Activated CD8-positive, alpha-beta memory T cell treated with anti-CD3 and anti-CD28 coated beads, Interleukin-2, amount 50 U/mL, for 1 hour (primary cell): ENCODE measurements around the gene SLC23A2.
"Not testable (repeated sequence)": the region's sequence is repeated elsewhere in the genome, so short reads cannot be mapped to it uniquely, and the experiment has no call there.

ENCODE experiments used
- DNase-seq: peaks from one replicate; pipeline ENCODE4 v3.0.0-alpha.2; 2020; ENCODE audit errors: extremely low read depth

SLC23A2 gene

DNA sequence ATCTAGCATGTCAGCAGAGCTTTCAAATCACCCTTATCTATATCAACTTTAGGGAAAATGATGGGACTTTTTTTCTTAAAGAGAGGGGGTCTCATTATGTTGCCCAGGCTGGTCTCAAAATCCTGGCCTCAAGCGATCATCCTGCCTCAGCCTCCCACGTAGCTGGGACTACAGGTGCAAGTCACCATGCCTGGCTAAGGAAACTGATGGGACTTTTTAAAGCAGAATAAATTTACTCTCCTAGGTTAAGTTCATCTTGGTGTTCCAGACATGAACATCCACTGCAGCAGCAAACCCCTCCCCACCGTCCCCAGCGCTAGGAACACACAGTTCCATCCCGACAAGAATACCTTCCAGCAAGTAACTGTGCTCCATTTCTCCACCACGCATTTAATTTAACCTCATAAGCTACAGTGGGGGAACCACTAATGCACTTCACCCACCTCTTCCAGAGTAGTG, 64.9 kb downstream of the SLC23A2 start:
- no peak for DNase-seq

DNA sequence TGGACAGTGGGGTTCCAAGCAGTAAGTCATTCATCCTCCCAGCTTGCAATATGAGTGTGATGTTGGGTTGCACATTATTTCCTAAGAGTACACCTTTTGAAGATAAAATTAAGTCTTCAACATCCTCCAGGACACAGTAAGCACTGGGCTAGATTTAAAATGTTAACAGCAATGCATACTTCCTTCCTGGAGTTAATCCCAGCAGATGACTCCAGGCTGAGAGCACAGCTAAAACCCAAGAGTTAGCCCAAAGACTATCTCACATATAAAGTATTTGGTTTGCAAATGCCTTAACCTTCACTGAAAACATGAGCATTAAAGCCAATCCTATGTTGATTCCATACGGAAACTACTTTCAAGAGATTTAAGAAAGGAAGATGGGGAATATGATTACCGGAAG, 69.2 kb downstream of the SLC23A2 start:
- no peak for DNase-seq

DNA sequence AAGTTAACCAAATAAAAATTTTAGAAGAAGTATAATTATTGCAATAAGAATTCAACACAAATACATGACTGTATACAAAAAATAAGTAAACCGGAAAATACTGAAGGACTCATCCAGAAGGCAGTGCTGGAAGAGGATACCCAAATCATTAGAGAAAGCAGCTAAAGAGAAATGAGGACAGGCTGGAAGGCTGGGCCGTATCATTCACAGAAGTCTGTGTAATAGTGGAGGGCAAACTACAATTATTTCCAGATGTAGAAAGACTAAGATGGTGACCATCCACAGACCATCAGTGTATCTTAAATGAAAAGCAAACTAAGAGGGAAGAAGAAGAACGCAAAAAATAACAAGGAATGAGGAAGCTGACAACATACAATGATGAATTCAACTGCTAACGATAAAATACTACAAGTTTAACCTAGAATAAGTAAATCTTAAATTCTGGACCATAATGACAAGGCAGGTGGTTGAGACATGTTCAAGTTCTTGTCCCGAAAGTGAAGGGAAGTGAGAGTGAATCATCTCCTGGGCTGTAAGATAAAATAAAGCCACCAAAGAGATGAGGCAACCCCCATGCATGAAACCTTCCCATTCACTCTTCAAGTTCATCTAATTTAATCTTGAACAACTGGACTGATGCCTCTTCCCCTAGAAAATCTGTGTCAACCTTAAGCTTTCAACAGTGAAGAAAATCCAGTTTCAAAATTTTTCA, 71.5 kb downstream of the SLC23A2 start:
- DNase-seq: no peak

DNA sequence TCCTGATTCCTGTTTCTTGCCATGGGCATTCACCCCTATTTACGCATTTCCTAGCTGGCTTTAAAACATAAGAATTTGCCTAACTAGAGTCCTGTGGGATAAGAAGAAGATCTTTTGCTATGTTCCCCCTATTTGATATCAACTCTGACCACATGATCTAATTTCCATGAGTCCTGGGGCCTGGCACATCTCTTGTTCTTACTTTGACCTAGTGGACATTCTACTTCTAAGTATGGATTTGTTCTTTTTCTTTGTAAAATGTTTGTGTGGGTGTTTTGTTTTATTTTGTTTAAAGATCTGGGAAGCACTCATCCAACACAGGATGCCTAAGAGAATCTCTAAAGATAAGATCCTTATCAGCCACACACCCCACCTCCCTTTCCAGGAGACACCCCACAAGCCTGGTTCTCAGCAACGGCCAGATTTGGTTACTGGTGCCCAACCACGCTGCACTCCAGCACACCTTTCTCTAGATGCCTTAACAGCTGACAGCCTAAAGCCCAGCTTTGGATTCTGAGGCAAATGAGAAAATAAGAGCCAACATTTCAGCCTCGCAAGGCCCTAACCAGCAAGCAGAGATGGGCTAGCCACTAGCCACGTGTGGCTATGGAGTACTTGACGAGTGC, 74.7 kb downstream of the SLC23A2 start:
- DNase-seq: no peak

DNA sequence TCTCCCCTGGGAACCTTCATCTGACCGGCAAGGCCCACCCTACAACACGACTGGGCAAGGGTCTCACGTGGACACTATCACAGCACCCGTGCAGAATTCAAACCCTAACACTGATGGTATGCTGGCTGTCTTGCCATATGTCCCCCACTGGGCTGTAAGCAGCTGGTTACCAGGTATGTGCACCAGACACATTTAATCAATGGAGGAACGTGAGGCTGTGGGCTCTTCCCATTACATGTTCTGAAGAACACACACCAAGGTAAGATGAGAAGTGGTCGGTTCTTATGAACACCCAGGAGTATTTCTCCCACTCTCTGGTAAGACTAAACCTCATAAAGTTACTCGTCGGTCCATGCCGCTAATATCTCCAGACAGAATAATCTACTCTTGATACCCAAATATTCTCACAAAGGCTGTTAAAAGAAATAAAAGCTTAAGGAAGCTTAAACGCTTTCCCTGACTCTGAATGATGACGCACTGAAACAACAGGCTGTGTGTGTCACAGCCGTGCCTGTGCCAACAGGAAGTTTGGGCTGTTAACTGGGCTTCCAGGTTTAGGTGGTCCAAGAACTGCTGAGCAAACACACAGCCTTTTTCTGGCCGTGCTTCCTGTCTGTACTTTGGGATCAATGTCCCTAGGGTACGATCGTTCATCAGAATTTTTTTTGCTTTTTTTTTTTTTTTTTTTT, 75.3 kb downstream of the SLC23A2 start:
- no peak for DNase-seq

DNA sequence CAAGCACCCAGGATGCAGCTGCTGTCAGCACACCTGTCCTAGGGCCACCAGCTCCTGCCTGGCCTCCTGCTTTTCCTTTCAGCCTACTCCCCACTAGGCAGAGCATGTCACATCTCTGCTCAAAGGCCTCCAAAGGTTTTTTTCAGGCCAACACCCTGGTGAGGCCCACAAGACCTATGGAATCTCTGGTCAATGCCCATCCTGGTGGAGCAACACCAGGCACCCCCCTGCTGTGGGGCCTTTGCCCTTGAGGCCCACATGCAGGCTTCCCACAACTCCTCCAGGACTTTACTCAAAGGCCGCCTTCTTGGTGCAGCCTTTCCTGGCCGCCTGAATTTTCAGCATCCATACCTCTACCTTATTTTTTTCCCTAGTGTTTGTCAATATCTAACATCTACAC, 76.9 kb downstream of the SLC23A2 start:
- no peak for DNase-seq

DNA sequence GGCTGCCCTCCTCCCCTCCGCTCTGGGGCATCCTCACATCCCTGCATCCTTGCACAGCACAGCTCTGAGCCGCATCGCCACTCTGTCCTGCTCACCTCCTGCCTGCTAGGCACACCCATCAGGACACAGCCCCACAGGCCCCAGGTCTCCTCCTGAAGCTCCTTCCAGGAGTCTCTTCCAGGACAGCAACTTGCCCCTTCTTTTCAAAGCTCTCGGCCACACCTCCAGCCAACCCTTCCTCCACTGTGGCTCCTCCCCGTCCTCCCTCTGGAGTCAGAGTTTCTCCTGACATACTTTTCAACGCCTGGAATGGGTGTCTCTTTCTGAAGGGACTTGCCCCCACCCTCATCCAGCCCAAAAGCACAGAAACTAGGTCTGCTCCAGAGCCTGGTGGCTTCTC, 77.3 kb downstream of the SLC23A2 start:
- no peak for DNase-seq

DNA sequence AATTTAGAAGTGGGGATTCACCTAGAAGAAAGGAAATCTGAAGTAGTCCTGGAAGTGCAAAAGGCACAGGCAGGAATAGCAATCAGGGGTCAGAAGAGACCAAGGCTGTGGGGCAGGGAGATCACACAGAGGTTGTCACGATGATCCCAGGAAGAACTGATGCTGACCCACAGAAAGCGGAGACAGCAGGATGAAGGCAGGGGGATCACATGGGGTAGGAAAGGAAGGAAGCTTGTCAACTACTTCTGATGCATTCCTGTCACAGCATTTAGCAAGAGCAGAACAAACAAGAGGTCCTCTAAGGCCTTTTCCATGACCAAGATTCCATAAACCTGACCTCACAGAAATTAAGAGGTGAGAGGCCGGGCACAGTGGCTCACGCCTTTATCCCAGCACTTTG, 79.1 kb downstream of the SLC23A2 start:
- no peak for DNase-seq

DNA sequence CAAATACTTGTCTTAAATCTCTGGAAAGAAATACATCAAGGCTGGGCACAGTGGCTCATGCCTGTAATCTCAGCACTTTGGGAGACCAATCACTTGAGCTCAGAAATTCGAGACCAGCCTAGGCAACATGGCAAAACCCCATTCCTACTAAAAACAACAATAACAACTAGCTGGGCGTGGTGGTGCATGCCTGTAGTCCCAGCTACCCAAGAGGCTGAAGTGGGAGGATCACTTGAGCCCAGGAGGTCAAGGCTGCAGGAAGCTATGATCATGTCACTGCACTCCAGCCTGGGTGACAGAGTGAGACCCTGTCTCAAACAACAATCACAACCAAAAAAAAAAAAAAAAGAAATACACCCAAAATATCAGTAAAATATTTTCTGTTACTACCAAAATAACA, 80.0 kb downstream of the SLC23A2 start:
- not testable (repeated sequence) for DNase-seq

DNA sequence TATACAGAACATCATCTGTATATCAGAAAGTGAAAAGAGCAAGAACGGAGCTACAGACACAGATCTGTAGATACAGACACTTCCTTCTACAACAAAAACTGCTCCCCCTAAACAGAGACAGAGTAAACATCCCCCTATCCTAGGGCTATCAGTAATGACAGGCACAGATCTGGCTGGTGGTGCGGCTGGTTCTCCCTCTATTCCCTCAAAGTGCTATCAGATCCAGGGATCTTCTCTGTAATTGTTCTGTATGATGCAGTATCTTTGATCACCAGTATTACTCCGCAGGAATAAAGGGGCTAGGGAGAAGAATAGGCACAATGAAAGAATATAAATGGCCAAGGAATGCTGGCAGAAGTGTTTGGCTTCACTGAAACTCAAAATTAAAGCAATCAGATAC, 80.7 kb downstream of the SLC23A2 start:
- DNase-seq: no peak

DNA sequence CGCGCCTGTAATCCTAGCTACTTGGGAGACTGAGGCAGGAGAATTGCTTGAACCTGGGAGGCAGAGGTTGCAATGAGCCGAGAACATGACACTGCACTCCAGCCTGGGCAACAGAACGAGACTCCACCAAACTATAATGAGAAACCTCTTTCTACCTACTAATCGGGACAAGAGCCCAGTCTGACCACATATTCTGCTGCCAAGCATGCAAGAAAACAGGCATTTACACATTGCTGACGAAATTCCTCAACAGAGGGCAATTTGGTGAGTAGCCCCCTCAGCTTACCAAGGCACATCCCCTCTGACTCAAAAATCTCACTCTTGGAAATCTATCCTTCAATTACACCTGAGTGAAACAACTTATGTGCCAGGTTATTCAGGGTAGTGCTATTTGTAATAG, 81.2 kb downstream of the SLC23A2 start:
- DNase-seq: no peak

DNA sequence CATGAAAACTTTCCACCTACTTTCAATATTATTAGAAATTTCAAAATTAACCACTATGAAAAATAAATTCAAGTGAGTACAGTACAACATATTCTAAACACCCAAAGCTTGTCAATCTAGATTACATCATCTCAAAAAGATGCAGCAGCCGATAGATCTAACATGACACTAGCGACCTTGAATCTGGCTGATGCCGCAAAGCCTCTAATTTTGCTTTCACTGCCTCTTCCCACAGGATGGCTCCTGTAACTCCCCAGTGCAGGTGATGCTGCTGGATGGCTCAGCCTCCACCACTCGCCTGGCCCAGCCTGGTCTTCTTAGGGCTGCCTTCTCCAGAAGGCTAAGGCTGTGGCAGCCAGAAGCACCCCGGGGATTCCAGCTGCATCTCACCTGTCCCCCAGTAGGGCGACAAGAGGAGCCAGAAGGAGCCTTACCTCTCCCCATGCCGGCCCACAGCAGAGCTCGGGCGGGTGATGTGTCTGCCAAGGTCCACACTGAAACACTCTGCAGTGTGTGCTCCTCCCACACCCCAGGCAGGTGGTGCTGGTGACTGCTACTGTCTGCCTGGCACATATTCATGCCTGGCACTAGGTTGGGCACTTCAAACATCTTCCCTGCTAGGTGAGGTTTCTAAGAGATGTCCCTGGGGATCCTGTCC, 82.1 kb downstream of the SLC23A2 start:
- no peak for DNase-seq

DNA sequence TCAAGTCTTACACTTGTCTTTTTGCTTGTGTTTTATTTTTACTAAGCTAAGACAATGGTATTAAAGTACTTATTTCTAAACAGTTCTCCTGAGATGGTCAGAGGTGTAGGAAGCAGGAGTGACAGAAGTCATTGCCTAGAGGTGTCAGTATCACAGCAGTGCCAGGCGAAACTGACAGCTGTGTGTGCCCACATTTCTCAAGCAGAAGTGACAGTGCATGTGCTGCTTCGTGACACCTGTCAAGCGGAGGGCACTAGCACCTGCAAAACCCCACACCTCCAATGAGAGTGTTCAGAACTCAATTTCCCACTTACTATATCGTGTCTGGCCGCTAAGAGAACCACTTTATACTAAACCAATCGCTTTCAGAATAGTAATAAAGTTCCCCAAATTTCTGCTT, 82.8 kb downstream of the SLC23A2 start:
- DNase-seq: no peak

DNA sequence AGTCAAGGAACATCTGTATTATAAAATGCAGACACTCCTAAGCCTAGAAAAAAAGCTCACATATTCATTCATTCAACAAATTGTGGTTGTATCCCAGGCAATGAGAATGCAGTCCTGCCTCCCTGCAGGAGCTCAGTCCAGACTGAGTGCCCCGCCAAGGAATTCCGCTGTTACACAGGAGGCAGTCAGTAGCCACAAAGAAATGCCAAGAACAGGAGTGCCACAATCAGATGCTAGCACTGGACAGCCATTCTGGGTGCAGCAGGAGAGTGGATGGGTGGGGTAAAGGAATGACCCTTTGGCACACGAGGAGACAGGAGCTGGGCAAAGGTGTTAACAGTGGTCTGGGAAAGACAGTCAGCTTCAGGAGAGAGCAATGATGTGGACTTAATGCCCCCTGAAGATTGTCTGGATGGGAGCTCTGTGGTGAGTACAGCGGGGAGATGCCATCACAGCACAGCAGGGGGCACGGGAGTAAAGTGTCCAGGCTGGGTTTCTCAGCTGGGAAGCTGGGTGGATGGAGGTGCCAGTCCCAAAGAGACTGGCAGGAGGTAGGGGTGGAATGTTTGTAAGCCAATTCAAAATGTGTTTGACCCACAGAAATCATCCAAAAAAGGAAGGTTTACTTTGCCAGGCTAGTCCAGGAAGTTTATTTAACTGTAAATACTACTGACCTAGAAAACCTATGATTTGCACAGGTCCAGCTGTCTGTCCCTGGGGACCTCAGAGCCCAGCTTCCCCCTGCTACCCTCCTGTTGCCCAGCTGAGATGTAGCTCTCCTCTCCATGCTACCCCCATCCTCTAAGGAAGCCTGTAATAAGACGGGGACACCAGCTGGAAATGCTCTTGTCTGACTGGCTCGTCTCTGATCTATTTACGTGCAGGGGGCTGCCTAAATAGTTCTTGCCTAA, 84.1 kb downstream of the SLC23A2 start:
- no peak for DNase-seq

DNA sequence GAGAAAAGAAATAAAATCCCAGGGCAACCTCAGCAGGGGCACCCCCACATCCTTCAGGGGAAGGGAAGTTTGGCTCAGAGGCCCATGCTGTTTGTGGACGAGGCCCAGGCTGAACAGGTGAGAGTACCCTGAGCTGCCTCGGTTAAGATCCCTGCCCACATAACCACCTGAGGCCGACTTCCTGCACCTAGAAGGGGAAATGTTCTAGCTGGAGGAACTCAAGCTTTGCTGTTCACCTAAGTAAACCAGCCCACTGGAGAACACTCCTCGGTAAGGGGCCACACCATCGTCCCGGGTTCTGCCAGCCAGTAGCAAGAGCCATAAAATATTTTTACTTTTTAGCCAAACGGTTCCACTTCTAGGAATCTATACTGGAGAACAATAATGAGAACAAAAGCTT, 88.2 kb downstream of the SLC23A2 start:
- no peak for DNase-seq

DNA sequence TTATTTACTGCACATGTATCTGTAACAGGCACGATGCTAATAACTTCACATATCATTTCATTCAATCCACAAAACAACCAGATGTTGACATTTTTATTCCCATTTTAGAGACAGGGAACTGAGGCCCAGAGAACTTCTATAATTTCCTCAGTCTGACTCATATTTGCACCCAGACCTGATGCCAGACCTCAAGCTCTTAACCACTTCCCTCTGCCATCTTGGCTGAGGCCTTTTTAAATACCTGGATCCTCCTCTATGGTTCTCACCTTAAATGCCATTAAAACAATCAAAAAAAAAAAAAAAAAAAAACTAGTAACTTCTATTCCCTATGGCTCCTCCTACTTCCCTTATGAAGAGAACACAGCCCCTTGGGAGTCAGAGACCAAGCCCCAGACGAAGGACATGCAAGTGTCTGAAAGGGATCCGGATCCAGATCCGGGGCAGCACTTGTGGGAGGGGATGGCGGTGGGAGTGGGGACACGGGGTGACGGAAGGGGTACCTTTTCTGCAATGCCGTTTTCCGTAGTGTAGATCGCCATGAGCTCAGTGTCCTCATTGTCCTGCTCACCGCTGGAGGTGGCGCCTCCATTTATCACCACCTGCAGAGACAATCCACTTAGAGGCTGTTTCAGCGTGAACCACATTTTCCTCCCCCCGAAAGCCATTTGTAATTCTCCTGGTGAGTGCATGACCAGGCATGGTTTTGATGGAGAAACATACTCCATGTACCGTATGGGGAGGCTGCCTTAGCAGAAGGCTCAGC, 88.7 kb downstream of the SLC23A2 start:
- no peak for DNase-seq

DNA sequence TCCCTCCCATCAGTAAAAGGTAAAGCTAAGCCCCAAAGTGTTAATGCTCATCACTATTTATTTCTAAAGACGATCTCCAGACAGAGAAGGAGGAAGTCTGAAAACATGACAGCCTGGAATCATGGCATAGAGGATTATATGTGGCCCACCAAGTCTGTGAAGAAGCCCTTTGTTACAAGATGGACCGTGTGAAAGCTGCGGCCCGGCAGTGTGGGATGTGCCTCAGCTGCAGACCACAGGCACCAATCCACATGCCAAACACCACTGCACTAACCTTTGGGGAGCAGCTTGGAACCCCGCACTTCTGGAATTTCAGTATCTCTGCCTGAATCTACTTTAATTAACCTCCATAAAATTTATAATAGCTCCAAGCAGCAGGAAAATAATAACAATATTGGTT, 90.4 kb downstream of the SLC23A2 start:
- DNase-seq: no peak

DNA sequence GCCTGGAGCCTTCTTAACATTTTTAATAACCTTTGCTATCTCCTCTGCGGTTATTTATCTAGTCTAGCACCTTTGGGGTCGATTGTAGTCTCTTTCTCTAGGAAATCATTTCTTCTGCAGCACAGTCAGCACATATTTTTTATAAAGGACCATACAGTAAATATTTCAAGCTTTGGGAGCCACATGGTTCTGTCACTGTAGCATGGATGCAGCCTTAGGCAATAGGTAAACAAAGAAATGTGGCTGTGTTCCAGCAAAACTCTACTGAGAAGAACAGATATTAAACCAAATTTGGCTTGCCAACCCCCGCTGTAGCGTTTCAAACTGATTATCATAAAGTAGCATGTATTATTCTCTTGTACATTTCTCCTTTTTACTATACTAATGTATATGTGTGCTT, 95.7 kb downstream of the SLC23A2 start:
- no peak for DNase-seq

DNA sequence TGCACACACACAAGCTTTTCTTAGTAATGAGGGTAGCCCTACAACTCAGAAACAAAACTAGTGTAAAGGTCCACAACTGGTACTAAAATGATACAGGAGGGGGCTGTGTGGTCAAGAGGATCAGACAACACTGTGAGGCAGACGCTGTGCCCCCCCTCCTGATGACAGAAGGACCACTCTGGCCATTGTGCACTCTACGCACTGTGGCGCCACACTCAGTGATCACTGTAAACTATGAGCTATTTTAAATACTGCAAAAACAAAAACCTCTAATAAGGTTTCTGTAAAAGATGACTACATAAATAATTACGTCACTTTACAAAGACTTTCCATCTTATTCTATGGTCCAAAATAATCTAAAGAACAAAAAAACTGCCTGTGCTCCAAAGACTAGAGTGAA, 96.1 kb downstream of the SLC23A2 start:
- DNase-seq: no peak

DNA sequence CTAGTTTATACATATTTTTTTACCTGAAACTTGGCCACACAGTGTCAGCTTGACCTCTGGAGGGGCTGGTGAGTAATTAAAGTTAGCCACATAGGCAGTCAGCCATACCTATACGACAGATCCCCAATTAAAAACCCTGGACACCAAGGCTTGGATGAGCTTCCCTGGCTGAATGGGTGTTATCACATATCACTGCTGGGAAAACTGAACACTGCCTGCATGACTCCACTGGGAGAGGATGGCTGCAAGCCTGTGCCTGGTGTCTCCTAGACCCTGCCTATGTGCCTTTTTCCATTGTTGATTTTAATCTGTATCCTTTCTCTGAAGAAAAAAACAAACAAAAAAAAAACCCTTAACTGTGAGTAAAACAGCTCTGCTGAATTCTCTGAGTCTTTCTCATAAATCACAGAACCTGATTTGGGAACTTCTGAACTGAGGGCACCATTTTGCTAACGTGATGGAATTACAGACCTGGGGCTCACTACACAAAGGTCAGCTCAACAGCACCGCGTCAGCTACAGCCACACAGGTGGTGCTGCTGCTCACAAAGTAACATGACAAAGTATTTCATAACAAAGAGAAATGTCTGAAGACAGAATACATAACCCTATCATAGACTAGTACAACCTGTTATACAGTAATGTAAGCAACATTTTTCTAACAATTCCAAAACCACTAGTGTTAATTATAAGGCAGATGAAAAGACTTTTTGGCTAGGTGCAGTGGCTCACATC, 97.0 kb downstream of the SLC23A2 start:
- no peak for DNase-seq
